ENCODE data around the gene TCAP.

TCAP gene

GRCh38 chr17:39703913-39704312 is 38.8 kb downstream of the TCAP start:
- peak overlapping the region; percentile 8 to 85 for H3K27ac ChIP-seq
- H3K4me3 ChIP-seq: no peak overlapping the region
- TF ChIP-seq CTCF (IDR thresholded peaks at IDR 0.05): no peak
- DNase-seq (ENCODE audit: low spot score): no peak

DNA sequence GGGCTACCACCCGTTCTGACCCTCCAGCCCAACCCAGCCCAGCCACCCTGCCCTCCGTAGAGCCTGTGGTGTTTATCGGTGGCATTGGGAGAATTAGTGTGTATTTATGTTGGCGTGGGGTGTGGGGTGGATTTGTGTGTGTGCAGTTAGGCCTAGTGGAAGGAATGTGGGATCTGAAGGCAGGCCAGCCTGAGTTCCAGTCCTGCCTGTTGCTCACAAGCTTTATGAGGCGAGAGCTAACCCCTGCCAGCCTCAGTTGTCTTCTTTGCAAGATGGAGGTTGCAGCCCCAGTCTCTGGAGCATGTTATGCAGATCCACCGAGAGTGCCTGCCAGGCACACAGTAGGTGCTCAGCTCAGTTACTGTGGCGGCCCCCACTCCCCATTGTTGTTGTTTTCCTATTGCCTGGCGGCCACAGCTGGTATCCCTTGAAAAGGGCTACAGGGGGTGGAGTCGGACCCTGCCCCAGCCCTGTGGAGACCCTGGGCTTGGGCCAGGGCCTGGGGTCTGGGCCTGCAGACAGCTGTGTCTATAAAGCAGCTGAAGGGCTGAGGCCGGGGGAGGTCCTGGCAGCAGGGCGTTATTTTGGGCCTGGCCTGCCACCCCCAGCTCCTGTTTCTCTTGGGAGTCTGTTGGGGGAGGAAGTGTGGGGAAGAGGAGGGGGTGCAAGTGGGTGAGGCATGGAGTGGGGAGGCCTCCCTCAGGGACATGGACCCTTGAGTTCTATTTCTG is 39.8 kb downstream of the TCAP start:
- Histone ChIP-seq H3K27ac (peak overlapping the region; percentile 69 to 85), H3K4me3 (peak overlapping the region; percentile 51)
- TF ChIP-seq CTCF (IDR thresholded peaks at IDR 0.05): peak; percentile 32
- no peak for DNase-seq (ENCODE audit: low spot score)

GRCh38 chr17:39705786-39706348 is 40.7 kb downstream of the TCAP start:
- DNase-seq (ENCODE audit: low spot score): no peak
- H3K4me3 ChIP-seq: peak overlapping the region; percentile 51
- no peak for TF ChIP-seq CTCF (IDR thresholded peaks at IDR 0.05)
- H3K27ac ChIP-seq: peak overlapping the region; percentile 69 to 85

DNA sequence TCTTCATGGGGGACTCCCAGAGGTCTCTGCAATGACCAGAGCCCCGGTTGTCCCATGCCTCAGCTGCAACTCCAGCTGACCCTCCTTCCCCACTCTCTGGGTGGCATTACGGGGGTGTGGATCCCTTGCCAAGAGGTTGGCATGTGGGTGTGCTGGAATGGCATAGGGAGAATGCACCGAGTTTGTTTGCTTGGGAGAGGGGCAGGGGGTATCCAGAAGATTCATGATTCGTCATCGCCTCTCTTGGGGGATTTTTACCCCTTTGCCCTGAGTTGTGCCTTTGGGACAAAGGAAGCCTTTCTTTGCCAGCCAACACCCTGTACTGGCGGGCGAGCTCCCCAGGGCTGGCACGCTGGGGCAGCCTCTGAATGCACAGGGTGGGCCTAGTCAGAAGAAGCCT is 41.2 kb downstream of the TCAP start:
- Histone ChIP-seq H3K4me3 (no peak overlapping the region), H3K27ac (peak overlapping the region; percentile 69 to 85)
- no peak for DNase-seq (ENCODE audit: low spot score)
- TF ChIP-seq CTCF (IDR thresholded peaks at IDR 0.05): no peak

- Histone ChIP-seq H3K27ac (peak overlapping the region in 1 of 2 donors; percentile 85), H3K4me3 (no peak overlapping the region)
- DNase-seq (ENCODE audit: low spot score): no peak
- no peak for TF ChIP-seq CTCF (IDR thresholded peaks at IDR 0.05)
Measured at GRCh38 chr17:39706921-39707337, 41.8 kb downstream of the TCAP start.

DNA sequence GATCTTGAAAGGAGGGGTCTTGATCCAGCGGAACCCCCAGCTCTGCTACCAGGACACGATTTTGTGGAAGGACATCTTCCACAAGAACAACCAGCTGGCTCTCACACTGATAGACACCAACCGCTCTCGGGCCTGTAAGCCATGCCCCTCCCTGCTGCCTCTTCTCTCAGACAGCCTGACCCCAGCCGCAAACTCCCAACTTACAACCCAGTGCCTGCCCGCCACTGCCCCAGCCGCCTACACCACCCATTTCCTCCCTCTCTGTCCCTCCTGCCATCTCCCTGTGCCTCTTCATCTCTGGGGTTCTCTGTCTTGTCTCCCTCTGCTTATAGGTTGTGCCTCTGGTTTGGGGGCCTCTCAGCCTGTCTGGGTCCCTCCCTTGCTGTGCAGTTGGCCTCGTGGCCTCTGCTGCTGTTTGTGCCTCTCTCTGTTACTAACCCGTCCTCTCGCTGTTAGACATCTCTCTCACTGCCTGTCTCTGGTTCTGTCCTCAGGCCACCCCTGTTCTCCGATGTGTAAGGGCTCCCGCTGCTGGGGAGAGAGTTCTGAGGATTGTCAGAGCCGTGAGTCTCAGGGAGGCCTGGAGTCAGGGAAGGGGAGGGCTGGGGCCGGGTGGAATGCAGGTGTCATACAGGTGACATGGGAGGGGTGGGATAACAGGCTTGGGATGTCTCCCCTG is 44.3 kb downstream of the TCAP start:
- Histone ChIP-seq H3K27ac (no peak overlapping the region), H3K4me3 (no peak overlapping the region)
- no peak for DNase-seq (ENCODE audit: low spot score)
- TF ChIP-seq CTCF (IDR thresholded peaks at IDR 0.05): no peak

Measured in coronary artery (tissue), 2 donors.